Activated CD4-positive, alpha-beta T cell treated with anti-CD3 and anti-CD28 coated beads for 24 hours (primary cell): ENCODE measurements around the gene TEDC1.
"Not testable (repeated sequence)": the region's sequence is repeated elsewhere in the genome, so short reads cannot be mapped to it uniquely, and the experiment has no call there.

Source experiments
- DNase-seq, 2 donors: peaks; one replicate each; pipeline ENCODE4 v3.0.0-alpha.2; 2020; ENCODE audit warnings: low read depth in 2 of 2

The TEDC1 gene

GRCh38 chr14:105537580-105538474 lies 46.8 kb downstream of the TEDC1 start:
- peak; percentile 59 to 63 for DNase-seq

- DNase-seq: no peak
These were observed 47.5 kb downstream of the TEDC1 start for GRCh38 chr14:105538481-105539049.

- DNase-seq: no peak
These were observed 49.8 kb downstream of the TEDC1 start for GRCh38 chr14:105540811-105541210.

GRCh38 chr14:105541218-105541875 lies 50.3 kb downstream of the TEDC1 start:
- no peak for DNase-seq

GRCh38 chr14:105545676-105546075 lies 54.6 kb downstream of the TEDC1 start:
- not testable (repeated sequence) for DNase-seq

- DNase-seq: not testable (repeated sequence)
These were observed 55.4 kb downstream of the TEDC1 start for GRCh38 chr14:105546410-105546809.

GRCh38 chr14:105547072-105547471 lies 56.0 kb downstream of the TEDC1 start:
- not testable (repeated sequence) for DNase-seq

GRCh38 chr14:105547741-105548169 lies 56.7 kb downstream of the TEDC1 start:
- no peak for DNase-seq
